ENCODE measurements around the gene DAPK1.

Gene DAPK1

DNA sequence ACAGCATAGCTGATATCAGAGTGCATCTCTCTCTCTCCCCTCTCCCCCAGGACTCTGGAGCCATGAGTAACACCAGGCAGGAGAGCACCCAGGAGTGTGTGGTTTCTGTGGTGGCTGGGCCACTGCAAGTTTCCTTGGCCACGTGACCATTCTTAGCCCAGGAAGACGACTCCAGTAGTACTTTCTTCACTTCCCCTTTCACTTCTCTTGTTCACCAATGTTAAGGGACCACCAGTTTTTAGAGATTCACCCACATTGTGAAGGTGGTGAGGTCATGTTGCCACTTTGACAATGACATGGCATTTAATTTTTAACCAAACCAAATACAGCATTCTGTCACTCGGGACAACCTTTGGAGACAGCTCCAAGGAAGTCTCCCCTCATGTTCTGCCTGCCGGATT is 17.9 kb upstream of the DAPK1 start:
- no peak for DNase-seq (ENCODE audit: extremely low read depth, low read depth)
- no peak overlapping the region for H3K4me3 ChIP-seq (replicated peaks; ENCODE audit: low read depth, low read length)
- TF ChIP-seq, protein P1, sequence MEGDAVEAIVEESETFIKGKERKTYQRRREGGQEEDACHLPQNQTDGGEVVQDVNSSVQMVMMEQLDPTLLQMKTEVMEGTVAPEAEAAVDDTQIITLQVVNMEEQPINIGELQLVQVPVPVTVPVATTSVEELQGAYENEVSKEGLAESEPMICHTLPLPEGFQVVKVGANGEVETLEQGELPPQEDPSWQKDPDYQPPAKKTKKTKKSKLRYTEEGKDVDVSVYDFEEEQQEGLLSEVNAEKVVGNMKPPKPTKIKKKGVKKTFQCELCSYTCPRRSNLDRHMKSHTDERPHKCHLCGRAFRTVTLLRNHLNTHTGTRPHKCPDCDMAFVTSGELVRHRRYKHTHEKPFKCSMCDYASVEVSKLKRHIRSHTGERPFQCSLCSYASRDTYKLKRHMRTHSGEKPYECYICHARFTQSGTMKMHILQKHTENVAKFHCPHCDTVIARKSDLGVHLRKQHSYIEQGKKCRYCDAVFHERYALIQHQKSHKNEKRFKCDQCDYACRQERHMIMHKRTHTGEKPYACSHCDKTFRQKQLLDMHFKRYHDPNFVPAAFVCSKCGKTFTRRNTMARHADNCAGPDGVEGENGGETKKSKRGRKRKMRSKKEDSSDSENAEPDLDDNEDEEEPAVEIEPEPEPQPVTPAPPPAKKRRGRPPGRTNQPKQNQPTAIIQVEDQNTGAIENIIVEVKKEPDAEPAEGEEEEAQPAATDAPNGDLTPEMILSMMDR (IDR thresholded peaks at IDR 0.05; ENCODE audit: low read depth, low read length, missing control alignments), result no peak

DNA sequence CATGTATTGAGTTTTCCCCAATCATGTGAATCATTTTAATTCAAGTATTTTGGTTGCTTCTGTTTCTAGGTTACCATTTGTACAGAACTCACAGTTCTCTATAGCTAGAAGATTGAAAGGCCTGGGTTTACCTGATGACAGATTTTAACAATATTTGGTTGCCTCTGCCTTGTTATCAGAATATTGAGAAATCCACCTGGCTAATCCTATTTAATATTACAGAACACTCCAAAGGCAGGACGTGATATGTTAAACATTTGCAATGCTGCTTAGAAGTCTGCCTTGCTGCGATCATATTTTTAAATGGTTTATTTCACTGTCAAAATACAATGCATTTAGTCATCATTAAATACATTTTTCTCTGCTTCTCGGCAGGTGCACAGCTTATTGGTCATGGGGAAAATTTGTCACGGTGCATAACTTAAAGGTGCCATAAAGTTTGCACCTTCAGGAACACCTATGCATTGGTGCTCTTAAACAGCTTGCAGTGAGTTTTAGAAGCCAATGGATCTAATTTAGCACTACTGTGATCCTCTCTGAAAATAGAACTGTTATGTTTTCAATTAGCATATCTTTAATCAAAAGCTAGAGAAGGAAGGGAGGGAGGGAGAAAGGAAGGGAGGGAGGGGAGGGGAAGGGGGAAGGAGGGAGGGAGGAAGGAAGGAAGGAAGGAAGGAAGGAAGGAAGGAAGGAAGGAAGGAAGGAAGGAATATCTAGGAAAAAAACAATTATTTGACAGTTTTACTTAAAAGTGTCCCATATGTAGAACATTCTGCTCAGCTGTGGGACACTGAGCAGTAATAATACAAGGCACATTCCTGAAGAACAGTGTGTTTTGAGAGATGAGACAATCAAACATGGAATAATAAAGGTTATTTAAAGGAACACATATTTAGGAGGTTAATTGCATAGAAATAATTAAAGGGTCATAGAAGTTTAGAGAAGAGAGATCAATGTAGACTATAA is 15.5 kb upstream of the DAPK1 start:
- H3K4me3 ChIP-seq (replicated peaks; ENCODE audit: low read depth, low read length), result no peak overlapping the region
- TF ChIP-seq, protein P1 (IDR thresholded peaks at IDR 0.05; ENCODE audit: low read depth, low read length, missing control alignments), result no peak
- no peak for DNase-seq (ENCODE audit: extremely low read depth, low read depth)

DNA sequence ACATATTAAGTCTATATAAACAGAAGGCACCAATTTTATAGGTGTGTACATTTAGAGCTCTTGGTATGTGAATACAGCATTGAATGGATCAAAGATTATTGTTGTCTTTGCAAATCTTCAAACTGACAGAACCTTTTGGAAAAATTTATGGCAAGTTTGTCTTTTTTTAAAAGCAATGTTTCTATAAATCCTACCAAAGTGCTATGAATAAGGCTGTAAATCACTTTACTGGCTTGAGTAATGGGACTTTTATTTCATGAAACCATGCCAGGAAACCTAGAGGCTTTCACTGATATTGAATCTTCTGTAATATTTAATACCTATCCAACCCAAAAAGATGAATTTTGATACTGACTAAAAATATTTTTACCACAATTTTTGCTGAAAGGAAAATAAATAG is 7.4 kb upstream of the DAPK1 start:
- TF ChIP-seq, protein P1 (IDR thresholded peaks at IDR 0.05; ENCODE audit: low read depth, low read length, missing control alignments), result no peak
- DNase-seq (ENCODE audit: extremely low read depth, low read depth), result no peak
- H3K4me3 ChIP-seq (replicated peaks; ENCODE audit: low read depth, low read length), result no peak overlapping the region

DNA sequence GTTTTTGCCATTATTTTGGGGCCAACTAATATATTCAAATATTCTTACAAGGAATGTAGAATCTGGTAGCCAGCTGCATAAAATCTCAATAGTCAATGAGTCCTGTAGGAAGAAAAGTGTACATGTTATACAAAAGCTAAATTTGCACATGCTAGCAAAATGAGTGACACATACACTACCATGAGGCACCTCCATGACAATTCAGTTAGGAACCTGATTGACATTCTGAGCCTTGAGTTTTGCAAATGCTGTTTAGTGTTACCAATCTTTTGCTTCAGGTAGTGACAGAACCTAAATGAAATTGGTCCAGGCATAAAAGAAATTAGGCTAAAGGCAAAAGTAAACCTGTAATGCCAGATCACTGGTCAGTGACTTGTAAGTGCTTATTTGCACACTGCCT is 6.8 kb upstream of the DAPK1 start:
- no peak overlapping the region for H3K4me3 ChIP-seq (replicated peaks; ENCODE audit: low read depth, low read length)
- no peak for DNase-seq (ENCODE audit: extremely low read depth, low read depth)
- TF ChIP-seq, protein P1 (IDR thresholded peaks at IDR 0.05; ENCODE audit: low read depth, low read length, missing control alignments), result no peak

DNA sequence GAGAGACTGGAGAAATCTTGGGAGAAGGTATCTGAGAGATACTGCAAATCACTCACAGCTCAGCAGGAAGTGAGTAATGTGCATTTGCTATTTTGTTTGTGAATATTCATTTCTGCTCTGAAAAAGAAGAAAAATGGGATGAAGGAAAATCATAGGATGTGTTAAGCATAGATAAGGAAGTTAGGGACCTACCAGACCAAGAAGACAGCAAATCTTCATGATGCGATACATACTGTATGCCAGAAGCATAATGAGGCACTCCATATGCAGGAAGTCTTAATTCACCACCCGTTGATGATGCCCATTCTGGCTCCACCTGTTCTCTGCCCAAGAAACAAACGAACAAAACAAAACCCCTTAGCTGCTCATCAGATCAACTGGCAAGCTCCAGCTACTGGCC is 6.1 kb upstream of the DAPK1 start:
- H3K4me3 ChIP-seq (replicated peaks; ENCODE audit: low read depth, low read length), result no peak overlapping the region
- TF ChIP-seq, protein P1 (IDR thresholded peaks at IDR 0.05; ENCODE audit: low read depth, low read length, missing control alignments), result no peak
- no peak for DNase-seq (ENCODE audit: extremely low read depth, low read depth)

DNA sequence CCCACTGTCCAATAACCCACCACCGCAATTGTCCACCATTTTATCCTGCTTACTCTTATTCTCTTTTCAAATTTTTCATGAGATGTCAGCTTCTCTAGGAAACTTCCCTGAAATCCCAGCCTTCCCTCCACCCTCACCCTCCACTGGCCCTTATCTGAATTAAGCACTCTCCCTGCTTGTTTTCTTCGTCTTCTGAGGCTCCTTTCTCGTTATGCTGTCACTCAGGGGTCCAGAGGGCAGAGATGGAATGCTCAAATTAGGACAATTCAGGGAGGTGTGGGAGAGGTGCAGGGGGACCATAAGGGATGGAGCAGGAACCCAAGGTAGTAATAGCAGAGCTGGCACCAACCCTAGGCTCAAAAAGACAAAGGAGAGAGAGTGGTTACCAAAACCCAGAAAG is 5.0 kb upstream of the DAPK1 start:
- TF ChIP-seq, protein P1 (IDR thresholded peaks at IDR 0.05; ENCODE audit: low read depth, low read length, missing control alignments), result no peak
- DNase-seq (ENCODE audit: extremely low read depth, low read depth), result no peak
- H3K4me3 ChIP-seq (replicated peaks; ENCODE audit: low read depth, low read length), result no peak overlapping the region

Data from HFF-Myc (cell line).